ENCODE measurements around the gene PSEN2.

The PSEN2 gene

DNA sequence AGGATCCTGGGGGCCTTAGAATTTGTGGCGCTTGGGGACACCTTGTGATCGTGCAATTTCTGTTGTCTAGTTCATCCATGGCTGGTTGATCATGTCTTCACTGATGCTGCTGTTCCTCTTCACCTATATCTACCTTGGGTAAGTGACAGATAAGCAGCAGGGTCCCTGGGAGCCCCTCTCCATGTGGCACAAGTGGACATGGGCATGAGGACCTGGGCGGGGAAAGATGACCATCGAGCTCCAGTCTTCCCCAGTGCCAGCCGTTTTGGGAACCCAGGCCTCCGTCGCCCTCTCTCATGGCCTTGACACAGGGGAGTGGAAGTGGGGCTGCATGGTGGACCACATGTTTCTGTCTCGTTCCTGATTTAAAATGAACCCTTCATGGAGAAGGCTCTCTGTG is 17.6 kb downstream of the PSEN2 start:
- DNase-seq = no peak

DNA sequence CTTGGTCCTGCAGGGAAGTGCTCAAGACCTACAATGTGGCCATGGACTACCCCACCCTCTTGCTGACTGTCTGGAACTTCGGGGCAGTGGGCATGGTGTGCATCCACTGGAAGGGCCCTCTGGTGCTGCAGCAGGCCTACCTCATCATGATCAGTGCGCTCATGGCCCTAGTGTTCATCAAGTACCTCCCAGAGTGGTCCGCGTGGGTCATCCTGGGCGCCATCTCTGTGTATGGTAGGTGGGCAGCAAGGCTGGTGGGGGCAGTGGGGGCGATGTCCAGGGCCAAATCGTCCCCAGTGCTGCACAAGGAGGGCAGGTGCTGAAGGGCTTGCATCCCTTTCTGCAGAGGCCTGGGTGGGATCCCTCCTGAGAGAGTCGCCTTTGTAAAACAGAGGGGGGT is 18.4 kb downstream of the PSEN2 start:
- DNase-seq = no peak

DNA sequence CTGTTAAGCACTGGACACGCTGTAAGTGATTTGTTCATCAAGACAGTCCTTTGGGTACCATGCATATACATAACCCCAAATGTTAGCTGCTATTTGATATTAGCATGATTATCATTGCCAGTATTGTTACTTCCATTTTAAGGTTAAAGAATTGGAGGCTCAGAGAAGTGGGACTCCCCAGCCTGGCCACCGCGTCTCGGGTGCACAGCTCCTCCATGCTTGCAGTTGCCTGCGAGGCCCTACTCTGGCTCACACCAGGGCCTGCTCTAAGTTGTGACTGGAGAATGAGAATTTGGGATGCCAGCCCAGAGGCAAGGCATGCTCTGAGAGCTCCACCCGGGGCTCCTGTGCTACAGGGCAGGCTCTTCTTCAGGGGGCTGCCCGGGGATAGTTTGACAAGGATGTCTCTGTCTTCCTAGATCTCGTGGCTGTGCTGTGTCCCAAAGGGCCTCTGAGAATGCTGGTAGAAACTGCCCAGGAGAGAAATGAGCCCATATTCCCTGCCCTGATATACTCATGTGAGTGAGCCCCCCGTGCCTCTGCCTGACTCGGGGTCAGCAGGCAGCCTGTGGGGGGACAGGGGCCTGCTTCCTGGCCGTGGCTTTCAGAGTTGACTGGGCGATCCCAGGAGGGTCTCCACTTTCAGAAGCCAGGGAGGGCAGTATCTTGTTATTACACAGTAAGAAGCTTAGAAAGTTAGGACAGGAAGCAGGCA is 19.4 kb downstream of the PSEN2 start:
- DNase-seq = no peak

DNA sequence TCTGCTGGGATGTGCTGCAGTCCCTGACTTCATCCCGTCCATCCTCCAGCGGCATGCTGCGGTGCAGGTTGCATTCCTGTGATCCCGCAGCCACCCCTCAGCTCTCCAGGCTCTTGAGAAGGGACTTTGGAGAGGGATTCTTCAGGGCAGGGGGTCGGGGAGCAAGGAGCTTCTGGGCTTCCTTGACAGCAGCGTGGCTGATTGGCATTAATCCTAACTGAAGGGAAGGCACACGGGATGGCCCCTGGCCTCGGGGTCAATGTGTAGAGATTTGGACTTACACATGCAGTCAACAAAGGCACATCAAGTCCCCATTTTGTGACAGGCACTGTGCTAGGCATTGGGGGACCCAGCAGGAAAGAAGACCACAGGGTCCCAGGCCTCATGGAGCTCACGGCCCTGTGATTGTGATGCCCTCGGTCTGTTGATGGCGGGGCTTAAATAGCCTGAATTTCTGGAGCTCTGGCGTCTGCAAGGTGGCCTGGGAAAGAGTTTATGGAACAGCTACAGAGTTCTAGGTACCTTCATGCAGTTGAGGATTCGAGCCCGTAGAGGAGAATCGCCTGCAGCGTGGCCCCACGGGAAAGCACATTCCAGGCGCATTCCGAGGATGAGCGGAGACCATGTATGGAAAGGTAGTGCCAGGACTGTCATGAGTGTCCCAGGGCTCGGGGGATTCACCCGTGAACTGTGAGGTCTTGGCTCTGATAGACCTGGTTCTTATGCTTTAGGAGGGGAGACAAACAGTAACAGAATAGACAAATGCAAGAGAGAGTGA is 20.1 kb downstream of the PSEN2 start:
- DNase-seq = no peak

DNA sequence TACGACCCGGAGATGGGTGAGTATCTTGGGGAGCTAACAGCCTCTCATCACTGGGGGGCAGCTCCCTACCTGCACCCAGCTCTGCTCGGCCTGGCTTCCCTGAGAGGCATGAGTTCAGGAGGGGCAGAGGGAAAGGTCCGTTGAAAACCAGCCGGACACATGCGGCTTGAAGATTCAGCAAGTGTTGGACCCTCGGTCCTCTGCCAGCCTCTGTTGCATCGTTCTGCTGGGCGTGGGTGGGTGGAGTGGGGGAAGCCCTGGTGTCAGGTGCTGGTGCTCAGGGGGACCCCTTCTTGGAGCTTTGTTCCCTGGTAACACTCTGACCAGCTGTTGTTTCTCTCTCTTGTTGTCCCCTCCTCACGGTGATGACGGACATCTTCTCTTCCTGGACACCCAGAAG is 20.9 kb downstream of the PSEN2 start:
- no peak for DNase-seq

DNA sequence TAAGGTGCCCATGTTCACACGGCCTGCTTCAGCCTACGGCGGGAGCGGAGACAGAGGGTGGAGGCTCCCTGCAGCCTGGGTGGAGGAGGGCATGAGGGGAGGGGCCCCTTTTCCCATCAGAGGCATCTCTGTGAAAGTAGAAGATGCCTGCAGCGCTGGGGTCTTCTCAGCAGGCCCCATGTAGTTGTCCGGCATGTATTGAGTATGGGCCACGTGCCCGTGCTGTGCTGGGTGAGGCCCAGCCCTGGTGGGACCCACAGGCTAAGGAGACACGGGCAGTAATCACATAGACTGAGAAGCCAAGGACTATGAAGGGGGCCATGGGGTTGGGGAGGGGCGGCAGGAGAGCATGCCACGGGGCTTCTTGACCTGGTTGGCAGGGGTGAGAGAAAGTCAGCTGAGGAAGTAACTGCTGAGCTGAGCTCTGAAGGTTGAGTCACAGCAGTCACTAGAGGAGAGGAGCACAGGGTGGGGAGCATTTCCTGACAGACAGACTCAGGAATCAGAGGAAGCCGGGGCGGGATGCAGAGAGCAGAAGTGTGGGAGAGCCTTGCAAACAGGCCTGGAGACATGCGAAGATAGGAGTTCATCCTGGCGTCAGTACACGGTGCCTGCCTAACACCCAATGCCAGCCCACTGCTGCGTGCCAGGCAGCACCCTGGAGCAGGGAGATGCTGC is 21.6 kb downstream of the PSEN2 start:
- DNase-seq = no peak

DNA sequence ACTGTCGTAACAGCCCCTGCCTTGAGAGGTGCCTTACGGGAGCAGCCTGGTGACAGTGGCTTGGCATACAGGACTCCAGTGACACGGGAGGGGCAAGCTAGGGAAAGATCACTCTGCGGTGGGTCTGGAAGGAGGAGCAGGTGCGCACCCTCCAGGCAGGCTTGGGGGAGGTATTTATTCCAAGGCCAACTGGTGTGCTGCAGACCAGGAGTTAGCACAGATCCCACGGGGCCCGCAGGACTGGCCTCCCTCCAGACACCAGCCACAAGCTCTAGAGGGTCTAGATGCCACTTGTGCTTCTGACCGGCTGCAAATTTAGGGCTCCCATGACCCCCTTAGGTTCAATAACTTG is 22.1 kb downstream of the PSEN2 start:
- DNase-seq = no peak

DNA sequence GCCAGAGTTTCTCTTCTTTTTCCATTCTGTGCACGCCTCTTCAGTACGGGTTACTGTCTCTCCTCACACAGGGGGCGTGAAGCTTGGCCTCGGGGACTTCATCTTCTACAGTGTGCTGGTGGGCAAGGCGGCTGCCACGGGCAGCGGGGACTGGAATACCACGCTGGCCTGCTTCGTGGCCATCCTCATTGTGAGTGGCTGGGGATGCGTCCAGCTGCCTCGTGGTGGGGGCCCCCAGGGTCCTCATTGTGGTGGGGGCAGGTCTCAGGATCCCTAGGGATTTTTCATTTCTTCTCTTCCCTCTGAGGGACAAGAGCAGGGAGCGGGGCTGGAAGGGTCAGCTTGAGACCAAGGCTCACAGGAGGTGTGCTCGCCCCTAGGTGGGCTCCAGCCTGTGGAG is 23.5 kb downstream of the PSEN2 start:
- DNase-seq = no peak

DNA sequence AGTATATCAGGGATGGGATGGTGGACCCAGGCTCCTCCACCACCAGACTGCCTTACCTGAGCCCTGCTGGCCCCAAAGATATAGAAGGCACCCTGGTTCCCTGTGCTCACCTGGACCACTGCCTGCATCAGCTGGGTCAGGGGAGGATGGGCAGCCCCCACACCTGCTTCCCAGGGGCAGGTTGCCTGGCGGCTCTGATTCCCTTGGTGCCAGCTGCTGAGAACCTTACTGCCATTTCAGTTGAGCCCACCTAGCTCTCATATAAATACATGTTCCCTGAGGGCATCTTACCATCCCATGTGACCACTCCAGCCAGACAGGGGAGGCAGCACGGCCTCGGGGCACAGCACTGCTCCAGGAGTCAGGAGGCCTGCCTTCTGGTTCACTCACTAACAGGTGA is 24.4 kb downstream of the PSEN2 start:
- DNase-seq = no peak

DNA sequence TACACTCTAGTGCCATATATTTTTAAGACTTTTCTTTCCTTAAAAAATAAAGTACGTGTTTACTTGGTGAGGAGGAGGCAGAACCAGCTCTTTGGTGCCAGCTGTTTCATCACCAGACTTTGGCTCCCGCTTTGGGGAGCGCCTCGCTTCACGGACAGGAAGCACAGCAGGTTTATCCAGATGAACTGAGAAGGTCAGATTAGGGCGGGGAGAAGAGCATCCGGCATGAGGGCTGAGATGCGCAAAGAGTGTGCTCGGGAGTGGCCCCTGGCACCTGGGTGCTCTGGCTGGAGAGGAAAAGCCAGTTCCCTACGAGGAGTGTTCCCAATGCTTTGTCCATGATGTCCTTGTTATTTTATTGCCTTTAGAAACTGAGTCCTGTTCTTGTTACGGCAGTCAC is 25.2 kb downstream of the PSEN2 start:
- DNase-seq = no peak

DNA sequence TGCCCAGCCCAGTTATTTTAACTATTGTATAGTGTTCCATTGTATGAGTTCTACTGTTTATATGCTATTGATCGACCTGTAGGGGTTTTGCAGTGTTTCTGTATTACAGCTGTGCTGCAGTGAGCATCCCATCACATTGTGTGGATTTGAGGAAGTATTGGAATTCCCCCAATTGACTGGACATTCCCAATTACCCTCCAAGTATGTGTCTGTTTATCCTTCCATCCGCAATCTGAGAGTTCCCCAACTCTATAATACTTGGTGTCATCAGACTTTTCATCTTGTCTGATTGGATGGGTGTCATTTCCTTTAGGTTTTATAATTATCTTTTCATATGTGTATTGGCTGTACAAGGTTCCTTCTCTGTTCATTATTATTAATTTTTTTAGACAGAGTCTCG is 27.8 kb downstream of the PSEN2 start:
- no peak for DNase-seq

DNA sequence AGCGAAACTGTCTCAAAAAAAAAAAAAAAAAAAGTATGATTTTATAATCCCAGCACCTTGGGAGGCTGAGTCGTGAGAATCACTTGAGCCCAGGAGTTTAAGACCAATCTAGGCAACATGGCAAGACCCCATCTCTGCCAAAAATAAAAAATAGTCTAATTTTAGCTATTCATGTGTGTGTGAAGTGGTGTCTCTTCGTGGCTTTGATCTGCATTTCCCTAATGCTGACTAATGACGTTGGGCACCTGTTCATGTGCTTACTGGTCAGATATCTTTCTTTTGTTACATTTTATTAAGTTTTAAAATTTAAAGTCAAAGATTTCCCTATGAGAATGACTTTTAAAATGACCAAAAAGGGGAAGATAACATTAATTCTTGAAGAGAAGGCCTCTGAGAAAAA is 31.0 kb downstream of the PSEN2 start:
- no peak for DNase-seq

DNA sequence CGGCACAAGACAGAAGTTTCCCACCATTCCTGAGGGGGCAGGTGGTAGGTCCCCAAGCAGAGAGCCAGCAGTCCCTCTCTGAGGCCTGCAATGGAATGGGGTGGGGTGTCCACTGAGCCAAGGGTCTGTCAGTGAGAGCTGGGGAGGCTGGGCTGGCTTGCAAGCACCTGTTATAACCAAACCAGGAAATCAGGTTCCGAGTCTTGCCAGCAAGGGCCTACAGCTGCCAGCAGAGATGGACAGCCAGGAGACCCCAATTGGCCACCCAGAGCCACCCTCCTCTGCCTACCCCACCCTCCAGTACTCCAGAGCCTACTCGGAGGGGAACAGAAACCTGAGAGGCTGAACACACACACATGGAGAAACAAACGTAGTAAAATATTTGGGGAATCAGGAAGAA is 32.2 kb downstream of the PSEN2 start:
- DNase-seq = no peak

DNA sequence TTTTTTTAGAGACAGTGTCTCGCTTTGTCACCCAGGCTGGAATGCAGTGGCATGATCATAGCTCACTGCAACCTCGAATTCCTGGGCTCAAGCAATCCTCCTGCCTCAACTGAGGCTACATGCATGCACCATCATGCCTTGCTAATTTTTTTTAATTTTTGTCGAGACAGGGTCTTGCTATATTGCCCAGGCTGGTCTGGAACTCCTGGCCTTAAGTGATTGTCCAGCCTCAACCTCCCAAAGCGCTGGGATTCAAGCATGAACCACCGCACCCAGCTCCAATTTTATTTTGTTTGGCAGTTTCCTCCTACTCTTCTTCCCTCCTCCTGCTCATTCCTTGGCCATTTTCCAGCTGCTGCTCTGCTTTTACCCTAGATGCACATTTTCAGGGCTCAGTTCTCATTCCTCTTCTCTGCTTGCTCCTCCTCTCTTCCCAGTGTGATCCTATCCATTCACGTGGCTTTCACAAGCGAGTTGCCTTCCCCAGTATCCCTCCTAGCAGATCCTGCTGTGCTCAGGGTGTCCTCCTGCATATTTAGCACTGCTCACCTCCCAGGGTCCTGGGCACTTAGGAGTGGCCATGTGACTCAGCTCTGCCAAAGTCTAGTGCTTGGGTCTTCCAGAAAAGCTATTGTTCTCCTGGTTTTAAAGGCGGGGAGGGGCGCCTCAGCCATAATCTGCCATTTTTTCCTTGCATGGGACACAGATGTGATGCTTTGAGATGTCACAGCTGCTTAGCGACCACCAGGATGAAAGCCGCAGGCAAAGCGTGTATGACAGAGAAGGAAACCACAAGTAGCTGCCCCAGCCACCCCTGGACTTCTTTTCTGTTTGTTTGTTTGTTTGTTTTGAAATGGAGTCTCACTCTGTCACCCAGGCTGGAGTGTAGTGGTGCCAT is 33.7 kb downstream of the PSEN2 start:
- no peak for DNase-seq

DNA sequence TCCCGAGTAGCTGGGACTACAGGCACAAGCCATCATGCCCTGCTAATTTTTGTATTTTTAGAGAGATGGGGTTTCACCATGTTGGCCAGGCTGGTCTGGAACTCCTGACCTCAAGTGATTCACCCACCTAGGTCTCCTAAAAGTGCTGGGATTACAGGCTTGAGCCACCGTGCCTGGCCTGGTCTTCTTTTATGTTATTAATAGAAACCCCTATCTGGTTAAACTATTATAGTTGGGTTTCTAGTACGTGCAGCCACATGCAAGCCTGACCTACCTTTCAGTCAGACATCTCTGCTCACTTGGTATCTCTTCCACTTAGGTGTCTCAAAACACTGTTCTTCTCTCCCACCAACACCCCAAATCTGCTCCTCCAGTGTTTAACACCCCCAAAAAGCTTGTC is 34.4 kb downstream of the PSEN2 start:
- no peak for DNase-seq

DNA sequence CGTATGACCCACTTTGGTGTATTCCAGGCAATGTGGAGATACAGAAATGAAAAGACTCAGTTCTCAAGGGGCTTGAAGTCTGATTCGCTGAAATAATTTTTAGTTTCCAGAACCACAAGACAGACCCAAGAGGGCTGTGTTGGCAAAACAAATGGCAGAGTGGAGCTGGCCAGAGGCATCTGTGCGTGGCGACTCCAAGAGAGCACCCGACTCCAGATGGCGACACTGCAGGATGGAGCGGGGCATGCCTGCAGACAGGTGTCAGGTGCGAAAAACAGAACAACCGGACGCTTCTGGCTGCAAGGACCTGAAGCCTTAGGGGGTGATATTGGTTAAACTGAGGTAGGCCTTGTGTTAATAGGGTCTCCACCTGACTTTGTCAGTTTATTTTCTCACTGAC is 38.0 kb downstream of the PSEN2 start:
- no peak for DNase-seq

DNA sequence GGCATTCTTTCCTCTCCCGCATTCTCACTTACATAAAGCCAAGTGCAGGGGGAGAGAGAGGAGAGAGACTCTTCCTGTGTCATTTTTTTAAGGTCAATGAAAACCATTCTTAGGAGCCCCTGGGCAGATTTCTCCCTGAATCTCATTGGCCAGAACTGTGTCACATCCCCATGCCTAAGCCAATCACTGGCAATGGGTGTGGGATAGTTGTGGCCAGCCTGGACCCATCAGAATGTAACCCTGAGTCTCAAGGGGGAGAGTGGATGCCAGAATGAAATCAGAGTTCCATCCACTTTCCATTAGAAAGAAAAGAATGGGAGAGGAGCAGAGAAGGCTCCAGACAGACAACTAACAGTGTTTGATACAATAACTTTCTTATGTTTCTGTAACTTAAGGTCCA is 38.5 kb downstream of the PSEN2 start:
- no peak for DNase-seq

DNA sequence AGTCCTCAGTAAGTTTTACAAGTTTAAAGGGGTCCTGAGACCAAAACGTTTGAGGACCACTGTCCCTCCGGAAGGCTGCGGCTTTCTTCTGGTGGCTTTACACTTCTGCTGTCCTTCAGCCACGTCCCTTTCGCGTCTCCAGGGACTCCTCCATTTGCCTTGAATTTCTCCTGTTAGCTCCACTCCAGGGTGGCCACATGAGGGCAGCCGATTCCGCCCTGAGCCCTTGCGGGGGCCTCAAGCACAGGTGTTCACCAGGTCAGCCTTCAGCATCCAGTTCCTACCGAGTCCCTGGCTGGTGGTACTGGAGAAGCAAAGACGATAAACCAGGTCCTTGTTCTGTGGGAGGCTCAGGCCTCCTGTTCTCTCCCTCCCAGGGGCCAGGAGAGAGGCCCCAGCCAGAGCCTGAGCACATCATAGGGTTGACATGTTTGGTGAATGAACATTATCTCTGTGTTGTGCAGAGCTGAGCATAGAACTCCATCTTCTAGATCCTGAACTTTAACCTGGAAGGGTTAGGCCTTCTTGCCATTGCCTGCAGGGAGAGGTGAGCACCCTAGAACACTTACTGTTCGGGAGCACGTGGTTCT is 42.3 kb downstream of the PSEN2 start:
- DNase-seq = no peak

DNA sequence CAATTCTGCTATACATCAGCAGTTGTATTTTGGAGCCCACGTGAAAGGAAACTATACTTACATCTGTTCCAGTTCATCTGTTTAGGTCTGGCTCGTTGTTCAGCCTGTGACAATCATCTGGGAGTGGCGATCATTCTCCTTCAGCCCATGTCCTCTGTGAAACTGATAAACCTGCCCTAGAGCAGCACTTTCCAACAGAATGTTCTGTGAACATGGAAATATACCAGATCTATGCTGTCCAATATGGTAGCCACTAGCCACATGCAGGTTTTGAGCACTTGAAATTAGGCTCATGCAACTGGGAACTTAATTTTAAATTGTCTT is 45.2 kb downstream of the PSEN2 start:
- DNase-seq = no peak

DNA sequence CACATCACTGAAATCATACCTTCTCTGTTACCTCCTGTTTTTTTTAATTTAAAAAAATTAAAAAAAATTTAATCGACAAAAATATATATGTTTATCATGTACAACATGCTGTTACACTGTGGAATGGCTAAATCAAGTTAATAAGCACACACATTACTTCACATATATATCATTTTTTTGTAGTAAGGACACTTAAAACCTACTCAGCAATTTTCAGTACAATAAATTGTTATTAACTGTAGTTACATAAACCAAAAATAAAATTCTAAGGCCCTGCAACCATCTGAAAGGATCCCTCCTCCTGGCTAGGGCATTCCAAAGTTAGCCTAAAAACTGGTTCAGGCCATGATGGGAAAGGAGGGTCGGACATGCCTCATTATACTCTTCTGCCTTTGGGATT is 46.1 kb downstream of the PSEN2 start:
- no peak for DNase-seq

DNA sequence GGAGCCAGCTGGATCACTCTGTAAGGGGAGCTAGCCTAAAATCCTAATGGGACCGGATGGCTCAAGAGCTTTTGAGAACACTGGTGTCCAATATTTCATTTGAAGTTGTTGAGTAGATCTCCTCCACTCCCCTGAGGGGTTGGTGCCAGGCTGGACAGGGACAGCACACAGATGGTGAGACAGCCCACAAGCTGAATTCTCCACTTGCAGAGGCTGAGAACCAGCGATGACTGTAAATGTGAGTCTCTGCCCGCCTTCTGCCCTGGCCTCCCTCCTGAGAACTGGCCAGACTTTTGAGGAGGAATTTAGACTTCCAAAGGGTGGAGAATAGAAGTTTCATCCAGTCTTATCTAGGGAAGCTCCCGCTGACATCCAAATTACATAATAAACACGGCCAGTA is 49.2 kb downstream of the PSEN2 start:
- no peak for DNase-seq

DNA sequence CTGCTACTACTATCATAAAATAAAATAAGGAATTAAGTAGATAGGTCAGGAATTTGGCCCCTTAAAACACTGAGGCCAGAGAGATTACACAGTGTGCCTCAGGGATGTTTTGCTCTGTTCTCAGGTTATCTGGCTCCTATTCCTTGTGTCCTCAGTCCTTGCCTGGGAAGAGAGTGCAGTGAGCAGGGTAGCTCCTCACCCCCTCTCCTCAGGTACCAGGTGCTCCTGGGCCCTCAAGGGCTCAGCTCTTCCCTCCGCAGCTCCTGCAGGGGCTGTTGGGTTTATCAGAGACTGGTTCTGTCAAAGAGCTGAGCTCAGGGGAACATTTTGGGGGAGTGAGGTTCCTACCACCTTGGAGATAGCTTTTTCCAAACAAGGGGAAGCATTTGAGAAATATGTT is 49.6 kb downstream of the PSEN2 start:
- DNase-seq = no peak

DNA sequence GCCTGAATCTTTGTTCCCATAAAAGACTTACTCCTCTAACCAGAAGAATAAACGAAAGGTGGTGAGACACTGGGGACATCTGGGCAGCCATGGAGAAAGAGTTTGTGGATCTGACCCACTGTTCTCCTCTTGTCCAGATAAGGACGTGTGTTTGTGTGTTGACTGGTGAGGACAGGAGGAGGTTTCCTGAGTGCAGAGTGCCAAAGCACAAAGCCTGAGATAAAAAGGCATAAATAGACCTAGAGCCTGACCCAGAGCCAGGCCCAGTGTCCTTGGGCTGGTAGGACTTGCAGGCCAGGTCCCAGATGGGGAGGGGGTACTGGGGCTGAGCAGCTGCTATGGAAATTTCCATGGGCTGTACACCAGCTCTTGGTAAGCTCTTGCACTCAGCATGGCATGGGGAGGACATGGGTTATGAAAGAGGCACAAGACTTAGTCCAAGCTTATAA is 50.1 kb downstream of the PSEN2 start:
- no peak for DNase-seq
